Small intestine (tissue), 7 donors: ENCODE data around the gene ACTG1. TPM values are rescaled to one million over a fixed set of nuclear protein-coding genes. Genes with fewer than 3 reads are reported as not detected.

Experiments used
- DNase-seq, 2 donors: peaks; one replicate each; pipeline versions ENCODE4 v3.0.0 to v3.0.0-alpha.2; 2013
- FAIRE-seq: peaks from 2 replicates; lab custom pipeline; 2012; peaks lifted over from hg19 to GRCh38; lab: Jason Lieb, UNC
- H3K27ac ChIP-seq, 3 donors: one replicate each; pipeline ENCODE4 v1.5.1; 2013; ENCODE audit warnings: low read length in 2 of 3, mild to moderate bottlenecking in 2 of 3, control low read depth in 1 of 3, inconsistent platforms in 1 of 3, low read depth in 1 of 3, moderate library complexity in 1 of 3
- H3K27me3 ChIP-seq, 3 donors: one replicate each; pipeline ENCODE4 v1.6.1; 2013; ENCODE audit warnings: low read length in 3 of 3, inconsistent platforms in 1 of 3; ENCODE audit not compliant: control insufficient read depth in 3 of 3, insufficient read depth in 3 of 3
- H3K36me3 ChIP-seq, 3 donors: one replicate each; pipeline ENCODE4 v1.6.1; 2013; ENCODE audit warnings: low read length in 3 of 3, inconsistent platforms in 1 of 3, low read depth in 1 of 3, mild to moderate bottlenecking in 1 of 3, moderate library complexity in 1 of 3; ENCODE audit not compliant: control insufficient read depth in 3 of 3, insufficient read depth in 2 of 3
- H3K4me1 ChIP-seq, 3 donors: one replicate each; pipeline ENCODE4 v1.6.1; 2013; ENCODE audit warnings: low read length in 2 of 3, inconsistent platforms in 1 of 3, low read depth in 1 of 3, mild to moderate bottlenecking in 1 of 3, moderate library complexity in 1 of 3; ENCODE audit not compliant: control insufficient read depth in 3 of 3, insufficient read depth in 2 of 3
- H3K4me3 ChIP-seq, 3 donors: one replicate each; pipeline ENCODE4 v1.5.1; 2013; ENCODE audit warnings: low read length in 3 of 3, control low read depth in 1 of 3, inconsistent platforms in 1 of 3, low read depth in 1 of 3, mild to moderate bottlenecking in 1 of 3, moderate library complexity in 1 of 3
- H3K9me3 ChIP-seq, 2 donors: one replicate each; pipeline ENCODE4 v1.6.1; 2013; ENCODE audit warnings: low read depth in 1 of 2, low read length in 1 of 2; ENCODE audit not compliant: control insufficient read depth in 2 of 2, insufficient read depth in 1 of 2
- WGBS, 3 donors: extraction: QIAGEN DNeasy Blood & Tissue Kit; methylation state at CpG; one replicate each; pipeline ENCODE4 v1.1.7; 2013; 5-methylcytosine and 5-hydroxymethylcytosine counted together
- polyA plus RNA-seq, 4 donors: library from polyadenylated mRNA; stranded (reverse) in 3 of 4; unstranded in 1 of 4; fragments of 200-250 nt in 3 of 4; fragments of 120-200 nt in 1 of 4; gene quantifications; one replicate each; pipeline versions ENCODE4 v1.2.1 to v1.2.3, GENCODE V29; 2013
- donor health status: healthy with polysubstance abuse.
- donor health status: control.
- donor health status: control.
- donor health status: Bipolar disorder and iron deficiency.
- donor health status: healthy.

ACTG1 gene
- polyA plus RNA-seq, 4 donors, result 1,318 to 3,459 (median 1,787) TPM

DNA sequence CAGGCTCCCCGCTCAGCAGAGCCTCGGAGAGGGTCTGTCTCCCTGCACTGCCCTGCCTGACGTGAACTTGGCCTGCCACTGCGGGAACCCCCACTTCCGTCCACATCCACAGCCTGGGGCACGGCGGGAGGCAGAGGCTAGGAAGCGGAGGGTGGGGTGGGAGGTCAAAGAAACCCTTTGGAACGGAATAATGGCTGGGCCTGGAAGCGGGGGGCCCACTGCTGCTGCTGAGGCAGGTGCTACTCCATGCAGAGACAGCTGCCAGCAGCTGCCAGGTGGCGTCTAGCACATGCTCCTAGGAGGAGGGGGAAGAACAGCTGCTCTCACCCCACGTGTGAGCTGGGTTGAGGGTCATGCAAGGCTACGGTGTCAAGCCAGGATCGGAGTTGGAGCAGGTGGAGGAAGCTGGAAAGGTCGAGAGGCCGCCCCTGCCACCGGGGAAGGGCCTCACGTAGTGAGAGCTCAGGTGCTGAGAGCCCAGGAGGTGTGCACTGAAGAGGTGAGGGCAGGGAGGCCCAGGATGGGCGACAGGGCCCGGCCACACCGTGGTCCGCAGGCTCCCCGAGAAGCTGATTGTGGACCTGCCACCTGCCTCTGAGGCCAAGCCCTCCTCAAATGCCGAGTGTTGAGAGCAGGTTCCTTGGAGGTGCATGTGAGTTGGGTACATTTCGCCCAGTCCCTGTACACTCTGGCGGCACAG, 25.4 kb upstream of the ACTG1 start:
- peaks cover 0 to 20% (median 2%) of the 10 kb centered on the region in 3 donors for H3K27me3 ChIP-seq
- DNase-seq, result peak in 1 of 2 donors; percentile 47

DNA sequence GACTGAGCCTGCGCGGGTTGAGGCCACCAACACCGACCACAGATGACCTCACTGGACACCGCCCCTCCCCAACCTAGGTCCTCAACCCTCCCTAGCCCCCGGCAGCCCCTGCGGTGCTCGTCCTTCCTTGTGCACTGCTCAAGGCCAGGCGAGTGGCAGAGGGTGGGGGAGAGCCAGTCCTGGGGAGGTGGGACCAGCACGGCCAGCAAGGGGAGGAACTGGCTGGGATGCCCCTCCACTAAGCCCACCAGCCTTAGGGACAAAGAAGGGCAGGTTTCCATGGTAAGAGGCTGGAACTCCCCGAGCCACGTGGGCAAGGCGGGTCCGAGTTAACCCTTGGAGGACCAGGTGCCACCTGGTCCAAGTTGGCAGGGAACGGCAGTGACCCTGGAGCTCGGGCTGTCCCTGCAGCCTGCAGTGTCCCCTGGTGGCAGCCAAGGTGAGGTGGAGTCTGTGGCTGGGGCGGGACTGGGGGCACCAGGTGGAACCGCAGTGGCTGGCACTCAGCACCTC, 24.8 kb upstream of the ACTG1 start:
- Histone ChIP-seq H3K4me3 (no peak overlapping the region), H3K4me1 (peaks cover 0 to 23% (median 3%) of the 10 kb centered on the region in 3 donors), H3K27ac (no peak overlapping the region), H3K36me3 (peaks cover 0 to 42% (median 7%) of the 10 kb centered on the region in 3 donors), H3K9me3 (no peaks in the 10 kb centered on the region), H3K27me3 (peaks cover 0 to 20% (median 2%) of the 10 kb centered on the region in 3 donors)
- DNase-seq (peak; percentile 68 to 76), FAIRE-seq (no peak)
- 7 to 12% (median 11%) methylated on average over 13 to 17 of the region's 17 CpGs for WGBS, 3 donors

More for the DNA sequence above, 25.4 kb upstream of the ACTG1 start:
- Histone ChIP-seq H3K36me3 (peaks cover 0 to 48% (median 7%) of the 10 kb centered on the region in 3 donors), H3K27ac (no peak overlapping the region), H3K4me1 (peaks cover 0 to 21% (median 3%) of the 10 kb centered on the region in 3 donors), H3K9me3 (no peaks in the 10 kb centered on the region), H3K4me3 (no peak overlapping the region)
- WGBS, 3 donors, result 21 to 55% (median 41%) methylated on average over 26 of the region's 26 CpGs
- FAIRE-seq, result no peak

DNA sequence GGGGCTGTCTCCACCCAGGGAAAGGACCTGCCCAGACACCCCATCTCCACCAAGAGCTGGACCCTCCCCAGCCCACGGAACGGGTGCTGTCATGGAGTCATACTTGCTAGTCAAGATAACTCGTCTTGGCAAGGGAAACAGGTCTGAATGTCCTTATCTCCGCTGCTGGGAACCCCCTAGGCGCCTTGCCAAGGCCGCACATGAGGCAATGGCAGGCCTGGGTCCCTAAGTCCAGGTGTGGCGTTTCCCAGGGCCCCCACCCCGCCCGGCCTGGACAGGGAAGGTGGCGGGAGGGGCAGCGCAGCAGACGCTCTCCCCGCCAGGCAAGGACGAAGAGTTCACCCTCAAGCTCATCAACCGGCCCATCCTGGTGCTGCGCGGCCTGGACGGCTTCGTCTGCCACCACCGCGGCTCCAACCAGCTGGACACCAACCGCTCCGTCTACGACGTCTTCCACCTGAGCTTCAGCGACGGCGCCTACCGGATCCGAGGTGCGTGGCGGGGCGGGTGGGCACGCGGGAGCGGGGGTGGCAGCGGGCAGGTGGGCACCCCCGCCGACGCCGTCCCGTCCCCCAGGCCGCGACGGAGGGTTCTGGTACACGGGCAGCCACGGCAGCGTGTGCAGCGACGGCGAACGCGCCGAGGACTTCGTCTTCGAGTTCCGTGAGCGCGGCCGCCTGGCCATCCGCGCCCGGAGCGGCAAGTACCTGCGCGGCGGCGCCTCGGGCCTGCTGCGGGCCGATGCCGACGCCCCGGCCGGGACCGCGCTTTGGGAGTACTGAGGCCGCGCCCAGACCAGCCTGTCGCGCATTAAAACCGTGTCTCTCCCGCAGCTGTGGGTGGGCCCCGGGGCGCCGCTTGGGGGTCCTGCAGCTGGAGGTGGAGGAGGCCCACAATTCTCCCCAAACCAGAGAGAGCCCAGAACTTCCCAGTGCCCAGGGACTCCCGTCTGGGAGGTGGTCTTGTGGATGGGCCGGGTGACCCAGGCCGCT, 24.0 kb upstream of the ACTG1 start:
- Histone ChIP-seq H3K9me3 (no peaks in the 10 kb centered on the region), H3K4me1 (peaks cover 0 to 23% (median 3%) of the 10 kb centered on the region in 3 donors), H3K4me3 (peak overlapping the region in 1 of 3 donors; percentile 5), H3K27ac (no peak overlapping the region), H3K27me3 (peaks cover 0 to 20% (median 2%) of the 10 kb centered on the region in 3 donors), H3K36me3 (peaks cover 0 to 38% (median 7%) of the 10 kb centered on the region in 3 donors)
- FAIRE-seq (no peak), DNase-seq (peak; percentile 48 to 63)
- 2 to 8% (median 6%) methylated on average over 49 to 89 of the region's 89 CpGs for WGBS, 3 donors

DNA sequence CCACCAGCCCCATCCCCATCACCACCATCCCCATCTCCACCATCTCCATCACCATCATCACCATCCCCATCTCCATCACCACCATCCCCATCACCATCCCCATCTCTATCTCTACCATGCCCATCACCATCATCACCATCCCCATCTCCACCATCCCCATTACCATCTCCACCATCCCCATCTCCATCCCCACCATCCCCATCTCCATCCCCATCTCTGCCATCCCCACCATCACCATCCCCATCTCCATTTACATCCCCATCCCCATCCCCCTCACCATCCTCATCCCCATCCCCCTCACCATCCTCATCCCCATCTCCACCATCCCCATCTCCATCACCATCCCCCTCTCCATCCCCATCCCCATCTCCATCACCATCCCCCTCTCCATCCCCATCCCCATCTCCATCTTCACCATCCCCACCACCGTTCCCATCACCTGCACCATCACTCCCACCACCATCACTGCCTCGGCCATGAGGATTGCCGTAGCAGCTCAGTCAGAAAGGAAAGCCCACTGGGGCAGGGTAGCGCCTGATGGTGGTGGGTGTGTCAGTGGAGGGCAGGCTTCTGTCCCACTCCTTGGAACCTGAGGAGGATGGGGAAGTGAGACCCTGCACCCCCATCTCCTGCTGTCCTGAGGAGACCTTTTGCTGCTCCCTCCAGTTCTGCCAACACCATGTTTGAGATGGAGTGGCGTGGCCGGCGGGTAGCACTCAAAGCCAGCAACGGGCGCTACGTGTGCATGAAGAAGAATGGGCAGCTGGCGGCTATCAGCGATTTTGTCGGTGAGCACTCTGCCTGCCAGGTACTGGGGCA, 23.1 kb upstream of the ACTG1 start:
- H3K4me3 ChIP-seq, result no peak overlapping the region
- WGBS, 3 donors, result 23 to 63% (median 34%) methylated on average over 13 of the region's 13 CpGs
- no peak overlapping the region for H3K27ac ChIP-seq
- no peak for DNase-seq
- H3K36me3 ChIP-seq, result peaks cover 0 to 29% (median 7%) of the 10 kb centered on the region in 3 donors
- no peak for FAIRE-seq
- H3K9me3 ChIP-seq, result no peaks in the 10 kb centered on the region
- peaks cover 0 to 23% (median 3%) of the 10 kb centered on the region in 3 donors for H3K4me1 ChIP-seq
- H3K27me3 ChIP-seq, result peaks cover 0 to 20% (median 2%) of the 10 kb centered on the region in 3 donors

DNA sequence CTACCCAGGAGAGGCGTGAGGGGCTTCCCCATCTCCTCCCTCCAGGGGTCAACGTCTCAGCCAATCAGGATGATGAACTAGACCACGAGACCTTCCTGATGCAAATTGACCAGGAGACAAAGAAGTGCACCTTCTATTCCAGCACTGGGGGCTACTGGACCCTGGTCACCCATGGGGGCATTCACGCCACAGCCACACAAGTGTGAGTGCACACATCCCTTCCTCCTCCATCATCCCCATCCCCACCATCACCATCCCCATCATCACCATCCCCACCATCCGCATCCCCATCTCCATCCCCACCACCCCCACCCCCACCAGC, 22.4 kb upstream of the ACTG1 start:
- Histone ChIP-seq H3K9me3 (no peaks in the 10 kb centered on the region), H3K4me3 (no peak overlapping the region), H3K4me1 (peaks cover 0 to 23% (median 3%) of the 10 kb centered on the region in 3 donors), H3K27me3 (peaks cover 0 to 20% (median 2%) of the 10 kb centered on the region in 3 donors), H3K36me3 (peaks cover 0 to 21% (median 4%) of the 10 kb centered on the region in 3 donors), H3K27ac (no peak overlapping the region)
- DNase-seq (no peak), FAIRE-seq (no peak)
- WGBS, 3 donors, result 68 to 80% (median 80%) methylated on average over 5 of the region's 5 CpGs

DNA sequence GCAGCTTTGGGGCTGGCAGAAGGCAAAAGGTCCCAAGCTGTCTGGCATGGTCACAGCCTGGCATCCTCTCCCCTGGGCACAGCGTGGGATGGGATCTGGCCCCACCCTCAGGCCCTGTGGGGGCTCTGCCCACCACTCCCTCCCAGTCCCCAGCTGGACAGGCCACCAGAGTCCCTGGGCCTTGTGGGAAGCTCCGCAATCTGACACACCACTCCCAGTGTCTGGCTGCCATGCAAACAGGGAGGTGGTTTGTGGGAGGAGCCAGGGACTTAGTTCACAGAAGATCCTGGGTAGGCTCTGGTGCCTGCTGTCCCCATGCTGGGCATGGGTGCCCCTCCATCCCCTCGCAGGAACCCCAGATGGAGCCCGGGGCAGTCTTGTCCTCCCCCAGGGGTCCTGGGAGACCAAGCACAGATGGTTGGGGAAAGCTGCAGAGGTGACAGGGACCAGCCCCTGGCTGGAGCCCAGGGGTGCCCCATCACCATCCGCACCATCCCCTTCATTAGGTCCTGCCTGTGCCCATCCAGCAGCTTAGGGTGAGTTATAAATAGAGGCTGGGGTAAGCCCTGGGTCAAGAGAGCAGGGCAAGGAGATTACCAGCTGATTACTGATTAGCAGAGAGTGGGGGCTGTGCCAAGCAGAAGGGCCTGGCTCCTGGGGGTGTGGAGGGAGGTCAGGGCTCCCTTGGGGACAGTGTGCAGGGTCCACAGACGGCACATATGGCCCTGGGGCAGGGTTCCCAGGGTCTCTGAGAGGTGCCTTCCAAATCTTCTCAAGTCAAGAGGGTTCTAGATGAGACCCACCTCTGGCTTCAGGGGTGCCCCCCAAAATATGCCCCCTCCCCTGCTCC, 21.8 kb upstream of the ACTG1 start:
- no peak for FAIRE-seq
- Histone ChIP-seq H3K4me3 (no peak overlapping the region), H3K4me1 (peaks cover 0 to 23% (median 3%) of the 10 kb centered on the region in 3 donors), H3K27me3 (peaks cover 0 to 22% (median 2%) of the 10 kb centered on the region in 3 donors), H3K27ac (no peak overlapping the region), H3K36me3 (peaks cover 0 to 16% (median under 1%) of the 10 kb centered on the region in 3 donors), H3K9me3 (no peaks in the 10 kb centered on the region)
- DNase-seq, result no peak
- WGBS, 3 donors, result 41 to 67% (median 55%) methylated on average over 5 to 6 of the region's 6 CpGs
